ENCODE data around the gene GALNT6. TPM values are rescaled to one million over a fixed set of nuclear protein-coding genes. Genes with fewer than 3 reads are reported as not detected.

The GALNT6 gene
- total and polyA plus RNA-seq, 9 of the 15 experiments (the other 6 are each of a cell fraction or from before 2014, with no cell fraction given) = 1.5 to 8.6 (median 5.1) TPM

DNA sequence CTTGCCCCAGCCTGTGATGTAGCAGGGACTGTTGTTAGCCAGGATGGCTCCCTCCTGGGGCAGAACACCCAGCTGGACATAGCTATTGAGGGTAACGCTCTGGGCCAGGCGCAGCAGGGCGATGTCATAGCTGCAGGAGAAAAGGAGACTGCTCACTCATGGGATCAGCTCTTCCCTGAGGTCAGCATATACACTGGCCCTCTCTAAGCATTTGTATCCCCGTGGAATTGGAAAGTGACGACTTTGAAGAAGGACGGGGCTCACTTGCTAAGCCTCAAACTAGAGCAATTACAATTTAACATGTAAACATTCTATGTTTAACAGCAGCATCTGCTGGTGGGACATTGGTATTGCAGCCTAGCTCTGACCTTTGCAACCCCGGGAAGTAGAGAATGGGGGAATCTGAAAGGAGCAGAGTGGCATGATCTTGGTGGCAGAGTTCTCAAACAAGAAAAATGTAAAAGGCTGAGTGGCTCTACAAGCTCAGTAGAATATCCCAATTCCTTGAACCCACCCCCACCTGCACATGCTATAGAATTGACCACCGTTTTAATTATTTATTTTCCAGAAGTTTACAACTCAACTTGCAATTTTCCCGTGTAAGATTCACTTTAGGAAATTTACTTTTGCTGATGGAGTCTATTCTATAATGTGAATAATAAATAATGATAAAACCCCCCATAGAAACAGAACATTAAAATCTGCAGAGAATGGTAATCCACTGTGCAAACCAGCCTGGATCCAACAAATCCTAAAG lies 49.8 kb downstream of the GALNT6 start (continued):
- no peak for TF ChIP-seq ZNF655 (CRISPR knock-in tag; IDR thresholded peaks at IDR 0.05)
- no peak for TF ChIP-seq CHD2 (IDR thresholded peaks at IDR 0.05; ENCODE audit: low read depth, low read length)
- TF ChIP-seq CCNT2 (IDR thresholded peaks at IDR 0.05; ENCODE audit: borderline replicate concordance, extremely low read depth, insufficient read length, low read depth, low read length) = no peak
- TF ChIP-seq TEAD2 (tag; IDR thresholded peaks at IDR 0.05) = no peak
- TF ChIP-seq THAP12 (CRISPR knock-in tag; IDR thresholded peaks at IDR 0.05) = no peak
- TF ChIP-seq TEAD4 (IDR thresholded peaks at IDR 0.05; ENCODE audit: low read length) = no peak
- no peak for TF ChIP-seq TEAD4 (CRISPR knock-in tag; IDR thresholded peaks at IDR 0.05; ENCODE audit: borderline replicate concordance)
- no peak for TF ChIP-seq RFX7 (CRISPR knock-in tag; IDR thresholded peaks at IDR 0.05)
- no peak for TF ChIP-seq FOXJ3 (CRISPR knock-in tag; IDR thresholded peaks at IDR 0.05)
- no peak for TF ChIP-seq CHD1 (IDR thresholded peaks at IDR 0.05; ENCODE audit: low read length)
- TF ChIP-seq RAD21 (CRISPR knock-in tag; conservative IDR thresholded peaks at IDR 0.05 in 1 of 2, IDR thresholded peaks at IDR 0.05 in 1 of 2) = peak; percentile 98
- no peak for TF ChIP-seq ZNF133 (CRISPR knock-in tag; IDR thresholded peaks at IDR 0.05)
- TF ChIP-seq CHAMP1 (IDR thresholded peaks at IDR 0.05) = 0 out of 2 replicates have a peak, but pooled peaks have one; percentile 7
- TF ChIP-seq, protein P1, sequence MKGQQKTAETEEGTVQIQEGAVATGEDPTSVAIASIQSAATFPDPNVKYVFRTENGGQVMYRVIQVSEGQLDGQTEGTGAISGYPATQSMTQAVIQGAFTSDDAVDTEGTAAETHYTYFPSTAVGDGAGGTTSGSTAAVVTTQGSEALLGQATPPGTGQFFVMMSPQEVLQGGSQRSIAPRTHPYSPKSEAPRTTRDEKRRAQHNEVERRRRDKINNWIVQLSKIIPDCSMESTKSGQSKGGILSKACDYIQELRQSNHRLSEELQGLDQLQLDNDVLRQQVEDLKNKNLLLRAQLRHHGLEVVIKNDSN (CRISPR knock-in tag; IDR thresholded peaks at IDR 0.05) = no peak
- TF ChIP-seq, protein P2, sequence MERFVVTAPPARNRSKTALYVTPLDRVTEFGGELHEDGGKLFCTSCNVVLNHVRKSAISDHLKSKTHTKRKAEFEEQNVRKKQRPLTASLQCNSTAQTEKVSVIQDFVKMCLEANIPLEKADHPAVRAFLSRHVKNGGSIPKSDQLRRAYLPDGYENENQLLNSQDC (CRISPR knock-in tag; IDR thresholded peaks at IDR 0.05) = no peak
- no peak for TF ChIP-seq MNT (conservative IDR thresholded peaks at IDR 0.05)
- TF ChIP-seq, protein P3, sequence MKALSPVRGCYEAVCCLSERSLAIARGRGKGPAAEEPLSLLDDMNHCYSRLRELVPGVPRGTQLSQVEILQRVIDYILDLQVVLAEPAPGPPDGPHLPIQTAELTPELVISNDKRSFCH (CRISPR knock-in tag; IDR thresholded peaks at IDR 0.05) = no peak
- TF ChIP-seq, protein P3 (tag; IDR thresholded peaks at IDR 0.05) = peak; percentile 38; the same call in 1 of the 2 replicates
